Muscle of back (tissue), 13 donors: ENCODE results near the gene MRPL10. TPM values are rescaled to one million over a fixed set of nuclear protein-coding genes. Genes with fewer than 3 reads are reported as not detected.

Experiments
- DNase-seq, 3 donors: peaks; one replicate each; pipeline versions ENCODE4 v3.0.0 to v3.0.0-alpha.2; 2013
- long read RNA-seq, 9 donors: transcript quantifications; one replicate each; lab custom pipeline, GENCODE V29; 2026
- polyA plus RNA-seq, 10 donors: library from polyadenylated mRNA; unstranded; fragments of 120-200 nt; gene quantifications; one replicate each; pipeline ENCODE4 v1.2.1, GENCODE V29; 2013; ENCODE audit not compliant: insufficient read length in 10 of 10

The MRPL10 gene
- polyA plus RNA-seq = 10 to 100 TPM; 42.9 to 58.5 (median 52.7) TPM
- long read RNA-seq, donor 1, transcript MRPL10-202 (5 exons, 1,725 nt) = major isoform, 21 of 28 reads
- long read RNA-seq, donor 1, partial matches to known transcripts = 0 of 28 reads
- long read RNA-seq, donor 1, other reads (novel, unspliced or antisense) = 0 of 28 reads
- long read RNA-seq, donor 2, transcript MRPL10-202 (5 exons, 1,725 nt) = major isoform, 17 of 20 reads
- long read RNA-seq, donor 2, partial matches to known transcripts = 0 of 20 reads
- long read RNA-seq, donor 2, other reads (novel, unspliced or antisense) = 0 of 20 reads
- long read RNA-seq, donor 3 = 0 reads
- long read RNA-seq, donor 4, transcript MRPL10-202 (5 exons, 1,725 nt) = major isoform, 11 of 14 reads
- long read RNA-seq, donor 4, partial matches to known transcripts = 0 of 14 reads
- long read RNA-seq, donor 4, other reads (novel, unspliced or antisense) = 0 of 14 reads
- long read RNA-seq, donor 5, transcript MRPL10-202 (5 exons, 1,725 nt) = major isoform, 29 of 49 reads
- long read RNA-seq, donor 5, partial matches to known transcripts = 15 of 49 reads
- long read RNA-seq, donor 5, other reads (novel, unspliced or antisense) = 0 of 49 reads
- long read RNA-seq, donor 6, transcript MRPL10-202 (5 exons, 1,725 nt) = major isoform, 20 of 30 reads
- long read RNA-seq, donor 6, transcript MRPL10-203 (6 exons, 1,622 nt) = minor isoform, 7 of 30 reads
- long read RNA-seq, donor 6, partial matches to known transcripts = 0 of 30 reads
- long read RNA-seq, donor 6, other reads (novel, unspliced or antisense) = 0 of 30 reads
- long read RNA-seq, donor 7, transcript MRPL10-202 (5 exons, 1,725 nt) = major isoform, 17 of 24 reads
- long read RNA-seq, donor 7, partial matches to known transcripts = 0 of 24 reads
- long read RNA-seq, donor 7, other reads (novel, unspliced or antisense) = 0 of 24 reads
- long read RNA-seq, donor 8, transcript MRPL10-202 (5 exons, 1,725 nt) = major isoform, 8 of 11 reads
- long read RNA-seq, donor 8, partial matches to known transcripts = 0 of 11 reads
- long read RNA-seq, donor 8, other reads (novel, unspliced or antisense) = 0 of 11 reads
- long read RNA-seq, donor 9, partial matches to known transcripts = 0 of 2 reads
- long read RNA-seq, donor 9, other reads (novel, unspliced or antisense) = 0 of 2 reads

DNA sequence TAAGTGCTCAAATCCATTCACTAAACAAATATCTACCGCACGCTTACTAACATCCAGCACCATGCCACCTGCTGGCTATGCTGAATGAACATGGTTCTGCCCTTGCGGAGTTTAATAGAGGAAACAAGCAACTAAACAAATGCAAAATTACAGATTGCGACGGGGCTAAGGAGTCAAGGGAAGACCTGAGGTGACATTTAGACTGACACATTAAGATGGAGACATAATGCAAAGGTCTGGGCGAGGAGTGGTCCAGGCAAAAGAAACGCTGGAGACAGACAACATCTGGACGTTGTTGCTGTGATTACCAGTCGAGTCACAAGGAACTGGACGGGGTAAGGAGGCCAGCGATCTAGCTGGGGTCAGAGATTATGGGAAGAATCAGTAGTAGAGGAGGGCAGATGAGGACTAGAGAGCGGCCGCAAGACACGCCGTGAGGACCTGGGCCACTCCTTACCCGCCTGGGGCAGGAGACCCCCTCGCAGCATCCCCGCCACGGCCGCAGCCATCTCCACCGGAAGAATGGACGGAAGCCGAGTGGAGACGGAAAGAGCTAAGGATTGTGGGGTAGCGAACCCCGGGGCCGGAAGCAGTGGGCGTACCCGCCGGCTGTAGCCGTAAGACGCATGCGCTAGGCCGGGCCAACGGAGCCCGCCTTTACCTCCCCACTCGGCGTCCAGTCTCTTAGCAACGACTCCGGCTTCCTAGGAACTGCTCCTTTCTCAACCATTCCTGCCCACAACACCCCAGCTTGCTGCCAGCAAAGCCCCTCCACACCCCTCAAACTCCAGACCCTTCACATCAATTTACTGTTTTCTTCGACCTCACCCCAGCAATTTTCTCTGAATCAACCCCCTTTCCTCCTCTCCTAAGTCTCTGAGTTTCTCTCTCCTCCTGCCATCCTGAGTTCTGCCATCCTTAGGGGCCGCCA, at the start of gene MRPL10, which contains the start of gene LRRC46:
MRPL10 (minus strand) TSS at position 539 of the 931 bp plus-strand sequence; CDS start at position 509, 30 bp downstream.
LRRC46 (plus strand) TSS at position 668 of the 931 bp plus-strand sequence. CDS start 320 bp downstream, outside the sequence.
- DNase-seq = peak; percentile 90 to 98 (median 96)

DNA sequence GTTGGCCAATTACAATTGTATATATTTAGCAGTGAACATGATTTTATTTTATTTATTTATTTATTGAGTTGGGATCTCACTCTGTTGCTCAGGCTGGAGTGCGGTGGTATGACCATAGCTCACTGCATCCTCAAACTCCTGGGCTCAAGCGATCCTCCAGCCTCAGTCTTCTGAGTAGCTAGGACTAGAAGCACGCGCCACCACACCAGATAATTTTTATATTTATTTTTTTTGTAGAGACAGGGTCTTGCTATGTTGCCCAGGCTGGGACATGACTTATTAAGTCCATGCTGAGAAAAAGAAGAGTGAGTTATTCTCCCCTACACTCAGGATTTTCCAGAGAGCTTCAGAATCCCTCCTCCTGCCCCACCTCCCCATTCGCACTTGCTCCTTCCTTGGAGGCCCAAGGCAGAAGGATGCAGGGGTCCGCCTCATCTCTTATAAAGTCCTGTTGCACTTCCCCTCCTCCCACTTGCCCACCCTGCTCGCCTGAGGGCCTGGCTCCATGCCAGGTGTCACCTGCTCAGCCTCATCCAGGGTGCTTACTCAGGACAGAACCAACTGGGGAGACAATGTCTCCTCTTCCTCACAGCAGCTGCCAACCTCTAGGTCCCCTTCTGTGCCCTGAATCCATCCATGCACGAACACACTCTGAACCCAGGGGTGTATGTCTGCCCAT, 48.6 kb upstream of the MRPL10 start:
- DNase-seq = no peak

DNA sequence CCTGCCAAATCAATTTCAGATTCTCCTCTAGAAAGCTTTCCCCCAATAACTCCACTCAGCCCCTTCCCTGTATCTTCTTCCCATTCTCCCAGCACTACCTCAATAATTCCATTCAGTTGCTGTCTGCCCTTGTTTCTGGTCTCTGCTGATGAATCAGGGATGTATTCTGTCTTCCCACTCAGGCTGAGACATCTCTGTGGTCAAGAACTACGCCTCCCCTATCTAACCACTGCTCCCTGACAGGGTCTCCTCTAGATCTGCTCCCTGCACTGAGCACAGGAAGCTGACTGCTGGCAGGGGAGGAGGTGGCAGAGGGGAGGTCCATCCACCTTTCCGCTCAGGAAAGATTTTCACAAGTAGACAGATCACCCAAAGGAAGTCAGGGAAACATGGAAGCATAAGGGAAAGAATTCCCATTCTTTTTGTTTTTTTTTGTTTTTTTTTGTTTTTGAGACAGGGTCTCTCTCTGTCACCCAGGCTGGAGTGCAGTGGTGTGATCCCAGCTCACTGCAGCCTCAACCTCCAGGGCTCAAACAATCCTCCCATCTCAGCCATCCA, 47.8 kb upstream of the MRPL10 start:
- peak in 1 of 3 donors; percentile 38 for DNase-seq

DNA sequence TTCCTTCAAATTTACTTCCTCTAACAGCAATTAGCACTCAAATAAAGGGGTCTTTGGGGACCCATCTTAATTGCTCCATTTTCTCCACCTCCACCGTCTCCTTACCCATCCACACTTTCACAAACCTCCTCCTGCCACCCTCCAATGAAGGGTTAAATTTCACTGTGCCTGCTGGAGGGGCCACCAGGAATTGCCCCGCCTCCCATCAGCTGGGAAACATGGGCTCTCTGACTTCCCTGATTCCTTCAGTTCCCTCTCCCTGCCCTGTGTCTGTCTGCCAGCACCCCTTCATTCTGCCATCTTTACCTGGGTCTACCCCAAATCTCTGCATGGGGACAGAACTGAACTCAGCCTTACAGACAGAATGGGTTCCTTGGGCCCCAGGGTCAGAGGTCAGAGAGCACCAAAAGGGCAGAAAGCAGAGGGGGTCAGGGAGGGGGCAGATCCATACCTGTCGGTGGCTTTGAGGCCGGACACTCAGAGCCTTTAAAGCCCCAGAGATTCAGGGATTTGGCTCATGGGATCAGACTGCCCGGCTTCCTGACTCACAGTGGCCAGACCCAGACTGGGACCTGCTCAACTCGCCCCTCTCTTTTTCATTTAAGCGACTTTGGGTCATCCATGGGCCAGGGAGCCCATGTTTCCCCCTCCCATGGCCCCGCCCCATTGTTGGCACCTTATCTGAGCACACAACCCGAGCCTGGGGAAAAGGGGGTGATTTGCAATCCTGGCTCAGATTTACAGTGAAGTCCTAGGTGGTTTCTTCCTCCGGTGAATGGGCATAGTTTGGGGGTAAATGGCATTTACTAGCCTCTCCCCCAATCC, 47.1 kb upstream of the MRPL10 start:
- no peak for DNase-seq

DNA sequence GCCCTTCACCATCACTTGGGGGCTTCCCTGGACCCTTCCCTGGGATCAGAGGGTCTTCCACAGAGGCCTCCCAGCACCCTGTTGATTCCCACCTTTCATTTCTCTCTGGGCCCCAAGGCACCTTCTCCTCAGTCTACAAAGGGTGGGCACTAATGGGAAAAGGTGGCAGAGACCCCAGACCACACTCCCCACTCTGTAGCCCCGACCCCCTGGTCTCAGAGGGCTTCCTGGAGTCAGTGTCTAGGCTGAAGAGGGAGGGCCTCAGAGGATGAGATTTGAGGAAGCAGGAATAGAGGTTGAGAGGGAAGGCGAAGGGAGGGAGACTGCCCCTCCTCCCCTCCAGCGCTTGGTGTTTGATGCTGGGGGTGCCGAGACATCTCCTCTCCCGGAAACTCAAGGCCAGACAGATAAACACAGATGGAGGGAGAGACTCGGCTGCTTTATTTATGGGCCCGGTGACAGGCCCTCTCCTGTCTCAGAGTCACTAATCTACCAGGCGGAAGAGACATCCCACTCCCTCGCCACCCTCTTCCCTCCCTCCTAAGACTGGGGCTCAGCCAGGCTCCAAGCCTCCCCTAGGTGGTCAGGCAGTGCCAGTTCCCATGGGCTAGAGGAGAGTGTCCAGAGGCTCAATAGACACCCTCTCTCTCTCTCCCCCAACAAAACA, 46.2 kb upstream of the MRPL10 start:
- no peak for DNase-seq

DNA sequence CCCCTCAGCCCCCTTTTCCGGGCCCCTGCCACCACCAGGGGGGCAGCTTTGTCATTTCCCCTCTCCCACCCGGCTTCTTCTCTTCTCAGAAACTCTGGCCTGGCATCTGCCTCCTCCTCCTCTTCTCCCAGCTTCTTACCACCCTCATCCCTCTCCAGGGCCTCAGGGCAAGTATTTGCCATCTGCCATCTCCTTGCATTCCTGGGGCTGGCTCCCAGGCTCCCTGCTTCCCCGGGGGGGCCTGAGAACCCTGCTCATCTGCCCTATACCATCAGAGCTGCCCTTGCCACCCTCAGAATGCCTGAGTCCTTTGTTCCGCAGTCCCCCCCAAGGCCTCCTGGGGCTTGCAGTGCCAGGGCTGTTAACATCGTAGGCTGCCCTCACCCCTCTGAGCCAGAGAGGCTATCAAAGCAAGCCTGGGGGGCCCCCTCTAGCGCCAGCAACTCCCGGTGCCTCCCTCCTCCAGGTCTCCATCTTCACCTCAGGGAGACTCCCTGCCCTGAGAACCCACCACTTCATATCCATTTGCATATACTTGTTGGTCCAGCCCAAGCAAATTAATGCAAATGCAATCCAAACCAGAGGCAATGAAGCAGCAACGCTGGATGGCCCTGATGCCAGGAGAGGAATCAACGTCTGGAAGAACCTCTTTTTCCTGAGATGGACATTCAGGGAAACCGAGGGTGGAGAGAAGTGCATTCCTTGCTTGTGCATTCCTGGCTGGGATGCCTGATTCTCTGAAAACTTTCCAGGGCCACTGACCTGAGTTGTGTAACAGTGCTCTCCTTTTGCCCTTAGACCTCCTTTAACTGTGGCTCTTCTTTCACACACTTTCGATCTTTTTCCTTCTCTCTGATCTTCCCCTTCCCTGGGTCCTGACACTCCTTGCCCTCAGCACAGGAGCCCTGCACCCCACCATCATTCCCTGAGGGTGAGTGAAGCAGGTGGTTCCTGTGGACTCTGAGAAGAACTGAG, 44.0 kb upstream of the MRPL10 start:
- DNase-seq = no peak

DNA sequence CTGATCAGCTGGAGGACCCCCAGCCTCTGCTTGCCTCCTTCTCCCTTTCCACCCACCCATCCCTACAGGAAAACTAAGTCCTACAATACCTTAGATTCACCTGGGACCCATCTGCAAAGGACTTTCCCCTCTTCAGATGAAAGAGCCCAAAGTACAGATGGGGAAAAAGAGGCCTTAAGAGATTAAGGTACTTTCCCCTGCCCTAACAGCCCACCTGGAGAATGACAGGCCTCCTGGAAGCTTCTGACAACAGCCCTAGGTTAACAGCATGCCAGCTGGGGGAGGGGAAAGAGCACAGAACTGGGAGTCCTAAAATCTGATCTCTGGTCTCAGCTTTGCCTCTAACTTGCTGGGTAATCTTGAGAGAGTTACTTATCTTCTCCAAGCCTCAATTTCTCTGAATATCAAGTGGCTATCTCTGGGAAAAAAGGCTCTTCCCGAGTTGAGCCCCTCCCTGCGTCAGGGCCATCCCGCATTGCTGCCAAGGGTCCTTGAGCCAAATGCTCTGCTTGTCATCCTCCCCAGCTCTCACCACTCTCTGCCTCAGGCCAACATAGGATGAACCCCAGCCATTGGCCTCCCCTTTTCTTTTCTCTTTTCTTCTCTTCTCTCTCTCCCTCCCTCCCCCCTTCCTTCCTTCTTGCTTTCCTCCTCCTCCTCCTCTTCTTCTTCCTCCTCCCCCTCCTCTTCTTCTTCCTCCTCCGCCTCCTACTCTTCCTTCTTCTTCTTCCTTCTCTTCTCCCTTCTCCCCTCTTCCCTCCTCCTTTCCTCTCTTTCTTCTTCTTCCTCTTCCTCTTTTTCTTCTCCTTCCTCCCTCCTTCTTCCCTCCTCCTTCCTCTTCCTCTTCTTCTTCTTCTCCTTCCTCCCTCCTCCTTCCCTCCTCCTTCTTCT, 42.1 kb upstream of the MRPL10 start:
- DNase-seq = no peak

DNA sequence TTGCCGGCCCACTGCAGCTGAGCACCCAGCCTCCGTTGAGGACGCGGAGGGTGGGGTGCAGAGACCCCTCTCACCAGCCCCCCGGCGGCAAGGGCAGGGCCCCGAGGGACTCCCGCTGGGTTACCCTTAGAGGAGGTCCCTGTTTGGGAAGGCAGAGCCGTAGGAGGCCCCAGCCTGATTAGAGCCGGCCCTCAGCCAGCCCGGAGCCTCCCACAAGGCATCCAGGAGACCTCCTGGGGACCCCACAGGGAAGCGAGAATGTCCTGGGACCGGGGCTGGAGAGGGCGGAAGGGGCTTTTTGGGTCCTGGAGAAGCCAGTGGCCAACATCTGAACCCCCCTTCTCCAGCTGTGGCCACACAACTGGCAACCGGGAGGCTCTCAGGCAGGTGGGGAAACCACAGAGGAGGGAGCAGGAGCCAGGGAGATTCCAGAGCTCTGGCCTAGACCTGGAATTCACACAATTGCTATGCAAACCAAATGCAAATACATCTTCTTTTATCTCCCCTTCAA, 41.4 kb upstream of the MRPL10 start:
- DNase-seq = no peak

DNA sequence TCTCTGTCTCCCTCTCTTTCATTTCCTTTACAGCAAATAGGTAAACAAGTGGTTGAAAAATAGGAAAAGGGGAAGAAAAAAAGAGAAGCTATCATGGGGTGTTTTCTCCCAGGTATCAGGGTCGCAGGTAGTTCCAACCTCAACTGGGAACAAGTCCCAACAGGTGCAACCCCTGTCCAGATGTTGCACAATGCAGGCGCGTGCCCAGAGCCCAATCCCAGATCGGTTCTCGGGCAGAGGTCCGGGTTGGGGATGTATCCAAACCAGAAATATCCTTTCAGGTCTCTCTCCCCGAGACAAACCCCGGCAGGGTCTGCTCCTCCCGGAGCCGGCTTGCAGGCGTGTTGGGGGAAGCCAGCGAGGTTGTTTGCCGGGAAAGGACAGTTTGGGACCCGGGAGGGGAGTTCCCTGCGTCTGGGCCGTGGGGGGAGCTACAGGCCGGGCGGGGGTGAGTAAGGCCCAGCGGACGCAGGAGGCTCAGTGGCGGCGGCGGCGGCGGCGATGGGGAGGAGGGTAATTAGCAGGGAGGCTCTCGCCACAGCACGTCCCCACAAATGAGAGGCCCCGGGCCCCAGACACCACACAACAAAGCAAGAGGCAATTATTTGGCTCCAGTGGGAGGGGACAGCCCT, 40.8 kb upstream of the MRPL10 start:
- DNase-seq = no peak

DNA sequence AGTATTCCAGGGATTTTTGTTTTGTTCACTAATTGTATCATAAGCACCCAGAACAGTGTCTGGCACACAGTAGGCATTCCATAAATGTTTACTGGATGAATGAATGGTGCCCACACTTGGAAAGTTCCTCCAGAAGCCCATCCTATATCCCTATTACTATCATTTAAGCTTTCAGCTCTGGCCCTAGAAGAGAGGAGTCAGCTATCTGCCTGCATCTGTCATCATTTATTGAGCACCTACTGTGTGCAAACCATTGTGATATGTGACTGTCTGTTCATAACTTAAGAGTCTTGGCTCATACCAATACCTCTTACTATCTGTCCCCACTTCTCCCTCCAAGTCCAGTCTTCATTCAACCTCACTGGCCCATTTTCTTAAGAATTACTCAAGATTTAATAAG, 39.7 kb upstream of the MRPL10 start:
- no peak for DNase-seq

DNA sequence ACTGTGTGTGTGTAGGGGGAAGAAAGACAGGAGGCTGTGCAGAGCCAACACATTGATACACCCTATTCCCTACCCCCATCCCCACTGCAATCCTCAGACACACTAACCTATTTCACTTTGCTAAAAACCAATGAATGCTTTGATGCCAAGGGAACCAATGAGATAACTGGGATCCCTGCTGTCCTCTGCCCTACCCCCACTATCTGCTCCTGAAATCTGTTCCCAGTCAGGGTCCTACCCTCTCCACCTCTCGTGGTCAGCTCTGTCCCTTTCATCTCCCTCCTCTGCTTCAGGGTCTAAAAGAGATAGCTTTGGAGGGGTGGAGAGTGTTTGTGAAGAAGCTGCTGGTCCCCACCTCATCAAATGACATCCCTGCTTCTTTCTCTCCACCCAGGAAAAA, 38.7 kb upstream of the MRPL10 start:
- DNase-seq = no peak

DNA sequence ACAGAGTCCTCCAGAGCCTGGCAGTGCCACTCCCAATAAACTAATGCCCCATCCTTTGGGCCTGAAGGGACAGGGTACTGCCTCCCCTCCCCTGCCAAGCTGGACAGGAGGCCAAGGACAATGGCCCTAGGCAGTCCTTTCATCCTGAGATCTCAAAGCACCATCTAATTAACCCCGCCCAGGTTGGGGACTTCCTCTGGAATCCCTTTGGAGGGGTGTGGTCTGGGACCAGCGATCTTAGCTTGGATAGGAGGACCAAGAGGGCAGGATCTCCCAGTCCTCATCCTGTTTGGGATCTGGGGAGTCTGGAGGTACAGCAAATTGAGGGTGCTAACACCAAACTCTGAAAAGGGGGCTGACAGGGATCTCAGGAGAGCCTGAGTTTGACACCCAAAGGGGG, 37.8 kb upstream of the MRPL10 start:
- no peak for DNase-seq

DNA sequence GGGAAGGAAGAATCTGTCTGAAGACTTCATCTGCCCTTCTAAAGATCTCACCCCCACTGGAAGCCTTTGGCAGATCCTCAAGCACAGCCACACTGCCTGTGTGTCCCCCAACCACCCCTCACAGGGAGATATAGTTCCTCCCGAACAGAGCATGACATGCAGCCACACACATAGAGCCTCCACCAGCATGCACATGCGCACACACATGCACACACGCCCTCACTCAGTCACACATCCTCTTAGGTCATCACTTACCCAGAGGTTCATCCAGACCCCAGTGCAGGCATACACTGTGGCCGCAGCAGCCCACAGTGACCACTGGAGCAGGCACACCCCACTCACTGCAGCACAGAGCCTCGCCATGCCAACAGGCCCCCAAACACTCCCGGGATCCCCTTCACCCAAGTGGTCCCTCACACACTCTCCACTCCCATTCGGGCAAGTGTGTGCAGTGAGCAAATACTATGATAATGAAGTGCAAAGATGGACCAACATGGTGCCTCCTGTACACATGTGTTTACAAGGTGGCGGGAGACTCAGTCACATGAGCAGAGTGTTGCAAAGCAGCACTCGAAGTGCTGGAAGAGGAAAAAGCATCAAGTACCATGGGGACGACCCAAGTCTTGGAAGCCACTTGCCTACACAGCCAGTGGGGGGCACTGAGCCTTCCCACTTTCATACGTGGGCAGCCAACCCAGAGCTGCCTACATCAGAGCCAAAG, 36.6 kb upstream of the MRPL10 start:
- no peak for DNase-seq

DNA sequence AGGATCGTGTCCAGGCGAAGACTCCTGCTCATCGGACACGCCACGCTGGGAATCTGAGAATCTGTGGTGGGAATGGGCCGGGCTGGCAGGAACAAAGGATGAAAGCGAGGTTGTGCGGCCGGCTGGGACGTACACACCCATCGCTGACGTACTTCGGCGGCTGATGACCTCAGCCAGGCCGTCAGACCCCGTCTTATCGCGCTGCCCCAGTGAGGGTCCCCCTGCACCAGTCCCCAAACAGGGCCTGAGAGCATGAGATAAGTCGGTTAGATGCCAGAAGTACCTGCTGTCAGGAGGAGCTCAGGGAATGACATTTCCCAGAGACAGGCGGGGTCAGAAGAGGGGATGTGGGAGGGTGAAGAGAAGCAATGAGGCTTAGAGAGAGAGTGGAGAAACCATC, 35.6 kb upstream of the MRPL10 start:
- DNase-seq = no peak

DNA sequence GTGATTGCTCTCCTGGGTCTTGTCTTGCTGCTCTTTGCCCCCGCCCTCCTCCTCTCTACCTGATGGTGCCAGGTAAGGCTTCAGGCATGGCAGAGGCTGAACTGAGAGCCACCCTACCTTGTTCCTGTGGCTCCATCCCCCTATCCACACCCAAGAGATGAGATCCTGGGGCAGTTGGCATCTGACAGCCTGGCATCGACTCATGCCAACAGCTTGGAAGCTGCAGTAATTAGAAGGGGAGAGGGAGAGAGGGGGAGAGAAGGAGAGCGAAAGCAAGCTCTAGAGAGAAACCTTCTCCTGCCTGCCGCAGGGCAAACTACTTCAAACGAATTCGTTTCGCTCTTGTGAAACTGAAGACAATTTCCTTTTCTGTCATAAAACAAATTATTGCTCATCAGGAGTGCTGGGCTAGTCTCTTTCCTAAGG, 33.5 kb upstream of the MRPL10 start:
- DNase-seq = no peak
